Astrocyte (in vitro differentiated cells and primary cell): Measurements from ENCODE around the gene TOR2A. TPM values are rescaled to one million over a fixed set of nuclear protein-coding genes. Genes with fewer than 3 reads are reported as not detected.

Experiments used
- DNase-seq: peaks from one replicate; pipeline ENCODE4 v3.0.0-alpha.2; 2010; ENCODE audit warnings: low read depth
- FAIRE-seq: peaks from 2 replicates; lab custom pipeline; 2011; peaks lifted over from hg19 to GRCh38; lab: Jason Lieb, UNC
- H2AFZ ChIP-seq: 2 replicates; pipeline ENCODE4 v1.6.0; 2012; ENCODE audit warnings: low read depth, low read length, inconsistent platforms
- H3K27ac ChIP-seq: 2 replicates; pipeline ENCODE4 v1.5.1; 2011; ENCODE audit warnings: low read depth, low read length, inconsistent platforms
- H3K27me3 ChIP-seq: 2 replicates; pipeline ENCODE4 v1.6.0; 2011; ENCODE audit warnings: low read length, inconsistent platforms; ENCODE audit not compliant: insufficient read depth
- H3K36me3 ChIP-seq: 2 replicates; pipeline ENCODE4 v1.5.1; 2011; ENCODE audit warnings: low read length, inconsistent platforms; ENCODE audit not compliant: insufficient read depth
- H3K4me1 ChIP-seq: 2 replicates; pipeline ENCODE4 v1.5.1; 2011; ENCODE audit warnings: low read length, inconsistent platforms; ENCODE audit not compliant: insufficient read depth
- H3K4me2 ChIP-seq: 2 replicates; pipeline ENCODE4 v1.6.0; 2012; ENCODE audit warnings: low read length, inconsistent platforms
- H3K4me3 ChIP-seq: 2 replicates; pipeline ENCODE4 v1.5.1; 2011; ENCODE audit warnings: low read depth, mild to moderate bottlenecking, low read length, inconsistent platforms; ENCODE audit not compliant: insufficient read depth
- H3K79me2 ChIP-seq: 2 replicates; pipeline ENCODE4 v1.6.0; 2012; ENCODE audit warnings: mild to moderate bottlenecking, low read length, inconsistent platforms; ENCODE audit not compliant: insufficient read depth
- H3K9ac ChIP-seq: 2 replicates; pipeline ENCODE4 v1.6.0; 2012; ENCODE audit warnings: mild to moderate bottlenecking, low read length, inconsistent platforms
- H3K9me3 ChIP-seq: 2 replicates; pipeline ENCODE4 v1.5.1; 2012; ENCODE audit warnings: low read depth, mild to moderate bottlenecking, low read length, inconsistent platforms; ENCODE audit not compliant: insufficient read depth
- H4K20me1 ChIP-seq: 2 replicates; pipeline ENCODE4 v1.6.0; 2012; ENCODE audit warnings: low read length, inconsistent platforms; ENCODE audit not compliant: insufficient read depth
- H3K27ac Mint-ChIP-seq: one replicate; pipeline ENCODE4 v1.8.0; 2021; ENCODE audit warnings: mild to moderate bottlenecking, mixed read lengths; ENCODE audit not compliant: unreplicated experiment
- H3K27me3 Mint-ChIP-seq: one replicate; pipeline ENCODE4 v1.8.0; 2021; ENCODE audit warnings: low read depth, mixed read lengths; ENCODE audit not compliant: unreplicated experiment
- H3K36me3 Mint-ChIP-seq: one replicate; pipeline ENCODE4 v1.8.0; 2021; ENCODE audit warnings: low read depth, mixed read lengths; ENCODE audit not compliant: unreplicated experiment
- H3K4me1 Mint-ChIP-seq: one replicate; pipeline ENCODE4 v1.8.0; 2021; ENCODE audit warnings: low read depth, mixed read lengths; ENCODE audit not compliant: unreplicated experiment
- H3K4me3 Mint-ChIP-seq: one replicate; pipeline ENCODE4 v1.8.0; 2021; ENCODE audit warnings: mild to moderate bottlenecking, moderate library complexity, mixed read lengths; ENCODE audit not compliant: unreplicated experiment
- H3K9me3 Mint-ChIP-seq: one replicate; pipeline ENCODE4 v1.8.0; 2021; ENCODE audit warnings: mild to moderate bottlenecking, mixed read lengths; ENCODE audit not compliant: unreplicated experiment
- CTCF ChIP-seq: IDR thresholded peaks from 2 replicates; pipeline ENCODE4 v1.5.1; 2011; ENCODE audit warnings: low read depth, mild to moderate bottlenecking, inconsistent platforms, low read length, moderate library complexity; ENCODE audit not compliant: insufficient read depth
- EZH2 ChIP-seq: IDR thresholded peaks from 2 replicates; pipeline ENCODE4 v1.6.1; 2012; ENCODE audit warnings: mild to moderate bottlenecking, low read length, inconsistent platforms; ENCODE audit not compliant: insufficient read depth
- total RNA-seq: library from RNA; stranded (reverse); gene quantifications from 2 replicates; pipeline ENCODE4 v1.2.1, GENCODE V29; 2021

TOR2A gene
- total RNA-seq, 1 donor from 2014 or later = 7.5 TPM

- peaks cover 6% of the 10 kb centered on the region for H3K27me3 Mint-ChIP-seq
These were observed 36.6 kb upstream of the TOR2A start for GRCh38 chr9:127771570-127772189.

GRCh38 chr9:127770905-127771569 lies 35.9 kb upstream of the TOR2A start:
- H3K4me1 ChIP-seq = peaks cover 25% of the 10 kb centered on the region
- H3K4me3 ChIP-seq = peak overlapping the region; percentile 56
- peaks cover 6% of the 10 kb centered on the region for H3K36me3 Mint-ChIP-seq
- no peaks in the 10 kb centered on the region for H4K20me1 ChIP-seq
- TF ChIP-seq EZH2 = no peak
- no peak for TF ChIP-seq CTCF
- peak overlapping the region; percentile 86 for H3K4me3 Mint-ChIP-seq
- no peaks in the 10 kb centered on the region for H3K9me3 ChIP-seq
- H3K27me3 Mint-ChIP-seq = peaks cover 6% of the 10 kb centered on the region
- H3K36me3 ChIP-seq = no peaks in the 10 kb centered on the region
- H3K4me1 Mint-ChIP-seq = peaks cover 20% of the 10 kb centered on the region
- no peaks in the 10 kb centered on the region for H3K79me2 ChIP-seq
- peak overlapping the region; percentile 42 for H3K9ac ChIP-seq
- peak overlapping the region; percentile 87 for H3K4me2 ChIP-seq
- FAIRE-seq (no peak), DNase-seq (peak; percentile 92)
- H3K27ac ChIP-seq = peak overlapping the region; percentile 33
- no peaks in the 10 kb centered on the region for H3K27me3 ChIP-seq
- H3K9me3 Mint-ChIP-seq = peaks cover 1% of the 10 kb centered on the region
- peak overlapping the region; percentile 69 for H2AFZ ChIP-seq
- H3K27ac Mint-ChIP-seq = no peak overlapping the region

More at GRCh38 chr9:127771570-127772189, 36.6 kb upstream of the TOR2A start:
- H3K79me2 ChIP-seq = no peaks in the 10 kb centered on the region
- H3K36me3 ChIP-seq = no peaks in the 10 kb centered on the region
- H3K4me2 ChIP-seq = peak overlapping the region; percentile 87
- Mint-ChIP-seq H3K36me3 (peaks cover 2% of the 10 kb centered on the region), H3K9me3 (no peaks in the 10 kb centered on the region), H3K27ac (no peak overlapping the region), H3K4me1 (peaks cover 20% of the 10 kb centered on the region), H3K4me3 (peak overlapping the region; percentile 86)
- FAIRE-seq = no peak
- TF ChIP-seq EZH2 = no peak
- no peak for TF ChIP-seq CTCF
- peak overlapping the region; percentile 25 for H3K4me3 ChIP-seq
- no peak for DNase-seq
- no peaks in the 10 kb centered on the region for H3K9me3 ChIP-seq
- H3K9ac ChIP-seq = peak overlapping the region; percentile 16
- peaks cover 25% of the 10 kb centered on the region for H3K4me1 ChIP-seq
- no peaks in the 10 kb centered on the region for H3K27me3 ChIP-seq
- peak overlapping the region; percentile 67 for H2AFZ ChIP-seq
- H4K20me1 ChIP-seq = no peaks in the 10 kb centered on the region
- no peak overlapping the region for H3K27ac ChIP-seq

GRCh38 chr9:127770583-127770904 lies 35.5 kb upstream of the TOR2A start:
- peaks cover 25% of the 10 kb centered on the region for H3K4me1 ChIP-seq
- no peaks in the 10 kb centered on the region for H4K20me1 ChIP-seq
- peak overlapping the region; percentile 56 for H3K4me3 ChIP-seq
- peaks cover 20% of the 10 kb centered on the region for H3K4me1 Mint-ChIP-seq
- no peaks in the 10 kb centered on the region for H3K9me3 ChIP-seq
- no peak for TF ChIP-seq EZH2
- DNase-seq (no peak), FAIRE-seq (no peak)
- H3K9ac ChIP-seq = peak overlapping the region; percentile 42
- no peak overlapping the region for H2AFZ ChIP-seq
- H3K27ac Mint-ChIP-seq = no peak overlapping the region
- H3K36me3 Mint-ChIP-seq = peaks cover 7% of the 10 kb centered on the region
- H3K9me3 Mint-ChIP-seq = peaks cover 2% of the 10 kb centered on the region
- peak overlapping the region; percentile 87 for H3K4me2 ChIP-seq
- peaks cover 6% of the 10 kb centered on the region for H3K27me3 Mint-ChIP-seq
- H3K27ac ChIP-seq = peak overlapping the region; percentile 33
- H3K79me2 ChIP-seq = no peaks in the 10 kb centered on the region
- H3K36me3 ChIP-seq = no peaks in the 10 kb centered on the region
- H3K4me3 Mint-ChIP-seq = peak overlapping the region; percentile 86
- H3K27me3 ChIP-seq = no peaks in the 10 kb centered on the region
